Right ventricle myocardium superior (tissue), 1 donor: Measurements from ENCODE around the gene SLC35B1. TPM values are rescaled to one million over a fixed set of nuclear protein-coding genes. Genes with fewer than 3 reads are reported as not detected.

Source experiments
- ATAC-seq: fragments of 200-7000 bp; cut with Tn5 transposase; one replicate; pipeline ENCODE4 v1.9.1; 2020; ENCODE audit warnings: mild to moderate bottlenecking; ENCODE audit not compliant: poor library complexity
- DNase-seq: peaks from one replicate; pipeline ENCODE4 v3.0.0-alpha.2; 2020
- intact Hi-C: fragments of 100-400 bp; cut with DNase I; formaldehyde crosslinking; loops from one replicate; pipeline ENCODE4 v1.11.2; 2022
- long read RNA-seq: library from polyadenylated mRNA; unstranded; transcript quantifications from one replicate; pipeline ENCODE4 v2.0.0, GENCODE V29; 2021
- total RNA-seq: library from RNA; stranded (reverse); fragmentation: NEBNext Ultra II Directional; extraction: Animal tissue kit (Norgen Biotek cat#: 25700); gene quantifications from one replicate; pipeline ENCODE4 v1.2.1, GENCODE V29; 2021
- donor health status: DM: no; HTN: yes; CAD: no; lungs with severe emphysema.

Gene SLC35B1
- total RNA-seq: 53.3 TPM
- long read RNA-seq, transcript SLC35B1-220 (9 exons, 1,611 nt): major isoform, 43 of 54 reads
- long read RNA-seq, transcript SLC35B1-209 (9 exons, 1,320 nt): minor isoform, 9 of 54 reads
- long read RNA-seq, partial matches to known transcripts: 1 of 54 reads
- long read RNA-seq, other reads (novel, unspliced or antisense): 1 of 54 reads

DNA sequence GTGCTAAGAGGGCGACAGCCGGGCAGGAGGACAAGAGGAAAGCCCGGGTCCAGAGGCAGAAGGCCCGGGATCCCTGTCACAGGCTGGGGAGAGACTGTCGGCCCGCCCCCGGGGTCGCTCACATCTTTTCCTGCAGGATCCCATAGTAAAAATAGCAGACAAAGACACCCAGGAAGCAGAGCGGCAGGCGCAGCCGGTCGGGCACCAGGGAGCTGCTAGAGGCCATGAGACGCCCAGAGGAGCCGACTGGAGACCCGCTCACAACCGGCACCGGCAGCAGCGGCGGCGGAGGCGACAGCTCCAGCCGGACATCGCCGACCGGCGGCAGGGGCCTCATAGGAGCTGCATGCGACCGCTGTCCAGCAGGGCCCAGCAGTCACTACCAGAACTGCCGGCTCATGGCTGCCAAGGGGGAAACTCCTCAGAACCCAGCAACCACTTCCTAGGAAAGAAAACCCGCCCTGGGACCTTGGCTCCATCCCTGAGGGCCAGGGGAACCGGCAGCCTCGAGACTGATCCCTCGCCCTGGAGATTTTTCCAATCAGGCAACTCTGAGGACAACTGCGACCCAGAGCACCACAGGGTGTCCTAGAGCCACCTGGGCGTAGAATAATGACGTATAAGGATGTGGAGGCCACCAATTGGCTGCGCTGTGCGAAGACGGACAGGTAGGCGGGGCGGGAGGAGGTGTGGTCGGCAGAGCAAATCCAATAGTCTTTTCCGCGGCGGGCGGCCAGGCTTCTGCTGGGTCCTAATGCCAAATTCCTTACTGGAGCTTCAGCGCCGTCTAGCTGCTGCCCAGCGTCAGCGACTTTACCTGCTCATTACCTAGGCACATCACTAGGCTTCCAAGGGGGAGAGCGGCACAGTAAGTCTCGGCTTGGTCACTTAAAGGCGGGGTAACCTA, at the start of gene SLC35B1:
SLC35B1 (minus strand) TSS at position 357 of the 907 bp plus-strand sequence; CDS start at position 226, 131 bp downstream.
- intact Hi-C loops: loop anchor here (5.0 to 10.0 kb wide), 3 partner anchors 69 to 287 kb away; partner anchors contain the start of gene DLX3
- DNase-seq (peak; percentile 100), ATAC-seq (peak; percentile 99)

- intact Hi-C loops: no loop called here
- ATAC-seq (peak; percentile 49), DNase-seq (no peak)
Observed at GRCh38 chr17:49757151-49757777, 49.5 kb upstream of the SLC35B1 start.

DNA sequence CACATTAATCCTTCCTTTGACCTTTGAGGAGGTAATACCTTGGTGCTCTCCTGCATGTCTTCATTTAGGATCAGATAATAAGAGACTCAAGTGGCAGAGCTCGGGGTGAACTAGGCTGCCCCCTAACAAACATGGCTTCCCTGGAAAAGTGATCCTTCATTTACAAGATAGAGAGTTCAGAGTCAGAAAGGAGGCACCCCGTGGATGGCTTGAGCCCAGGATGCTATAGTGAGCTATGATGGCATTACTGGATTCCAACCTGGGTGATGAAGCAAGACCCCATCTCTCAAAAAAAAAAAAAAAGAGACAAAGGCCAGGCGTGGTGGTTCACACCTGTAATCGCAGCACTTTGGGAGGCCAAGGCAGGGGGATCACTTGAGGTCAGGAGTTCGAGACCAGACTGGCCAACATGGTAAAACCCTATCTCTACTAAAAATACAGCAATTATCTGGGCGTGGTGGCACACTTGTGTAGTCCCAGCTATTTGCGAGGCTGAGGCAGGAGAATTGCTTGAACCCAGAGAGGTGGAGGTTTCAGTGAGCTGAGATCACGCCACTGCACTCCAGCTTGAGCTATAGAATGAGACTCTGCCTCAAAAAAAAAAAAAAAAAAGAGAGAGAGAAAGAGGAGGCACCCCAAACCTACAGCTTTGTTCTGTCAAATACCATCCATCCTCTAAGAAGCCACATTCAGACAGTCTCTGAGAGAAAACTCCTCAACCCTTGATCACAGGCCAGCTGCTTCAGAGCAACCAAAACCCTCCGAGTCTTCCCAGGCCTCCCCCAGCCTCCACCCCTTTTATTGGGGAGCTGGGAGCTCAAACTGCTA, 48.8 kb upstream of the SLC35B1 start:
- intact Hi-C loops: no loop called here
- ATAC-seq: peak; percentile 23
- no peak for DNase-seq

DNA sequence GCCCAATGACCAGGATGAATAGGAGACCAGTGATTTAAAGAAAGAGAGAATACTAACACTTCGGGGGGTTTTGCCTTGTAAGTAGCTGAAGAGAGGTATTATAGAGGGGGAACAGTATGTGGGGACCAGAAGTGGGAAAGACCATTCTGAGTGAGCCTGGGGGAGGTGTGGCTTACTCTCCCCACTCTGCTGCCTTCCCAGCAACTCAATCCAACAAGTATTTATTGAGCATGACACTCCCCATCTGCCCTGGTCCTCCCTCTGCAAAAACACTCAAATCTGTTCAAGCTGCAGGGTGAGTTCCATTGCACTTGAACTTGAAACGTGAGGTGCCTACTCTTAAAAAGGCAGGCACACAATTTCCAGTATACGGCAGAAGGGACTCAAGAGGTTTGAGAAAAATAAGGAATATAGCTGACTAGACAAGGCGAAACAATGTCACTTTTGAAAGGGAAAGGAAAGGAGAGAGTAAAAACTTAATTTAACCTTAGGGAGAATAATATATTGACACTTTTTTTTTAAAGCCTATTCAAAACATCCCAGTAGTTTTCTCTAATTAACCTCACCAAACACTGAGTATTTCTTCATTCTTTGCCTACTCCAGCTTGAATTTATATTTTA, 48.0 kb upstream of the SLC35B1 start:
- no peak for DNase-seq
- intact Hi-C loops: no loop called here
- ATAC-seq: no peak

DNA sequence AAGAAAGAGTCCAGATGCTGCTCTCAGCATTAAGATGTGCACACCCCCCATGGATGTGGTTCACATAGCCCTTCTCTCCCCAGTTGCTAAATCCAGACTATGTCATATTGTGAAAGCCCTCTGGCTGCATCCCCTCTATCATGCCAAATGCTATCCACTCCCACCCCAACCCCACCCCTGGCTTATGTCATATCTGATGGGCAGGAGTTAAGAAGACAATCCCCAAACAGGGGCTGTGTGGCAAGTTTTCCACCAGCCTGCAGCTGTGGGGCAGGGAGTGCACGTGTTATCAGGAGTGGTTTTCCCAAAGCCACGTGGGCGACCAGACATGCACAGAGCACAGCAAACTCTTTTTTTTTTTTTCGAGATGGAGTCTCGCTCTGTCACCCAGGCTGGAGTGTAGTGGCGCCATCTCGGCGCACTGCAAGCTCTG, 46.2 kb upstream of the SLC35B1 start:
- DNase-seq (peak; percentile 68), ATAC-seq (peak; percentile 67)
- intact Hi-C loops: no loop called here

DNA sequence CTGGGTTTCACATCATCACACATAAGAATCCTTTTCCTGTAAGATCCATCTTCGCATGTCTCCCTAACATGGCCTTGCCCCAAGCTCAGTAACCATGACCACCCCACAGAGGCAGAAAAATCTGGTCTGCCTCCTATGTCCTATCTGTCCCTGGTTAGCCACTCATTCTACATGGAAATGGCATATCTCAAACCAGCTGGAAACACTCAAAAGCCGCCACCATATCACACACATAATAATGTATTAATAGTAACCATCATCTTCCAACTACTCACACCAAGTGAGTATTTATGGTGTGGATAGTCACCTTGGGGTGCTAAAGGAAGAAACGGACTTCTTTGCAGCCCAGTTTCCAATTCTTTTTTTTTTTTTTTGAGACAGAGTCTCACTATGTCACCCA, 44.7 kb upstream of the SLC35B1 start:
- intact Hi-C loops: no loop called here
- ATAC-seq (peak; percentile 26), DNase-seq (no peak)

GRCh38 chr17:49749730-49750129, 42.0 kb upstream of the SLC35B1 start:
- DNase-seq (no peak), ATAC-seq (no peak)
- intact Hi-C loops: no loop called here

DNA sequence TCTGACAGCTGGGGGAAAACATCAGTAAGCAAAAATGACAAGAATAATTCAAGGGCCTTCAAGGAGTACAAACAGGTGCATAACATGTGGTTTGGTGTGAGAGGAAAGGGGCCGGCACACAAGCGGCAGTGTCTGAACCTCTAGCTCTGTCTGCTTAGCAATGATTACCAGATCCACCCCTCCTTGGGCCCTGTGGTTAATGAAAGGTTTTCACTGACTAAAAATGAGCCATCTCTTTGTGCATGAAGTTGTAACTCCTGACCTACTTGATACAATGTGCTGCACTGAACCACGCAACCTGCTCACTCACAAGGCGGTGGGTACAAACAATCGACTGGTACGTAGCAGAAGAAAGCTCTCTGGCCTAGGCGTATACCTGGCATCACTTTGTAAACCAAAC, 41.0 kb upstream of the SLC35B1 start:
- ATAC-seq (no peak), DNase-seq (no peak)
- intact Hi-C loops: no loop called here

DNA sequence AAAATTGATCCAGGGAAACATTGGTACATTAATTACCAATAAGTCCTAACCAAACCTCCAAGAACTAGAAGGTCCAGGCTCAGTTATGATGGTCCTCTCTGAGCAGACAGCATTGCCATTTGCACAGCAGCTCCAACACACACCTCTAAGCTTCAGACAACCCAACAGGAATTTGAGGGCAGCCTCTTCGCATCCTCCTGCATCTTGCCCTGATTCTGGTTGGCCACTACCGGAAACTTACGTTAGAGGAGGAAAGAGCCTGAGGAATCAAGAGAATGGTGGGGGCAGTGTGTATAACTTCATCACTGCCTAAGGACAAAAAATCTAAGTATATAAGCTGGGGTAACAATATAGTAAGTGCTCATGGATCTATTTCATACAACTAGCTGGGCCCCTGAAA, 40.5 kb upstream of the SLC35B1 start:
- intact Hi-C loops: no loop called here

GRCh38 chr17:49747632-49748031, 39.9 kb upstream of the SLC35B1 start:
- intact Hi-C loops: no loop called here
- DNase-seq: no peak
- ATAC-seq: no peak

More for the DNA sequence above, 40.5 kb upstream of the SLC35B1 start:
- no peak for DNase-seq
- no peak for ATAC-seq

- intact Hi-C loops: no loop called here
- DNase-seq: no peak
- ATAC-seq: no peak
Observed at GRCh38 chr17:49746791-49747490, 39.2 kb upstream of the SLC35B1 start.

DNA sequence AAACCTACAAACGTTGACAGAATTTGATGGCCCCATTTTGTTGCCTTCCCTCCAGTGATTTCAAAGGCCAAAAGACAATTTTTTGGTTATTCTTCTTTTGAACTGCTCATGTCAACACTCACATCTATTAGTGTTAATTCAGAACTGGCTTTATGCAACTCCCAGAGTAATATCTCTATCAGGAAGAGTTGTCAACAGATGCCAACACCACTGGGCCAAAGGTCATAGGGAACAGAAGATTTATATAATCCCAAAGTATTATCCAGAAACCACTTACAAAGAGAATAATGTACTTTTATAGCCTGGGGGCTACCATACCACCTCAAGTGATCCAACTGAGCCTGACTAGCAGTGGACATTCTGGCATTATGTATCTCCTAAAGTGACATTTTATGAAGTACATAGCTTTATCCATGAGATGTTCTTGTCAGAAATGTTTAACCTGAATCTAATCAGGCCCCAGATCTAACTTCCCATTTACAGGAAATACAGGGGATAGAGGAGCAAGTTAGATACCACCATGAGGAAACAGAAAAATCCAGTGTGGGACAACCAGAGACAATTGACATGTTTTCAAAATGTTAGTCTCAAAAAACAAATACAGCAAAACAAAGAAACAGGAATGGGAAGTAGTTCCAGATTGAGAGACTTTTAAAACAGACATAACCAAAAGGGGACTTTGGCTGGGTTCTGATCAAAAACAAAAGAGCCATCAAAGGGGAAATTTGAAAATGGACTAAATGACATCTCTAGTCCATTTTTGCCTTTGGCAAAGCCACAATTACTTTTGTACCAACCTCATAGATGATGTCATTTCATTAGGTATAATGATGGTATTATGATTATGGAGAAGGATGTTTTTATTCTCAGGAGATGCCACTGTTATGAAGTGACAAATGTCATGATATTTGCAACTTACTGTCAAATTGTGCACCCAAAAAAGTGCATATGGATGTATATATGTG, 37.7 kb upstream of the SLC35B1 start:
- DNase-seq (no peak), ATAC-seq (no peak)
- intact Hi-C loops: no loop called here

- DNase-seq: no peak
- intact Hi-C loops: no loop called here
- peak; percentile 47 for ATAC-seq
Observed at GRCh38 chr17:49742166-49742638, 34.4 kb upstream of the SLC35B1 start.

DNA sequence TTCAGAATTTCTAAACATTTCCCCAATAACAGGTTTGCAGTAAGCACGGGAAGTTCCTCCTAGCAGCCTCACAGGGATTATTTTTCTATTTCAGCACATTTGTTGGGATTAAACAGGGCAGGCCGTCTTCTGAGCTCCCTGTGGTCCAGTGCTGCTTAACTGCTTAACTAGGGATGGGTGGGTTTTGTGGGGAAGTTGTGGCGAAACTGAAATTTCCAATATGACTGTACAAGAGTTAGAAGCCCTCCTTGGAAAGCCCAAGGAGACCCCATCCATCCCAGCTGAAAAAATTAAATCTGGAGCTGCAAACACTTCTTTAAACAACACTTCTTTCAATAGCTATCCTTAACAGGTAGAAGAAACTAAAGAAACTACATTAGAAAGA, 33.9 kb upstream of the SLC35B1 start:
- DNase-seq (no peak), ATAC-seq (no peak)
- intact Hi-C loops: no loop called here

- peak; percentile 2 for ATAC-seq
Observed at GRCh38 chr17:49741009-49741691, 33.4 kb upstream of the SLC35B1 start.

GRCh38 chr17:49739641-49740271, 32.0 kb upstream of the SLC35B1 start:
- ATAC-seq: peak; percentile 77
- intact Hi-C loops: no loop called here
- DNase-seq: peak; percentile 93

More at GRCh38 chr17:49741009-49741691, 33.4 kb upstream of the SLC35B1 start:
- DNase-seq: no peak
- intact Hi-C loops: no loop called here
